T-helper 17 cell (primary cell): Measurements from ENCODE around the gene NODAL. TPM values are rescaled to one million over a fixed set of nuclear protein-coding genes. Genes with fewer than 3 reads are reported as not detected.

Source experiments
- ATAC-seq: fragments of 150-1000 bp; cut with Tn5 transposase; 2 replicates; pipeline ENCODE4 v1.10.0; 2021; ENCODE audit warnings: mild to moderate bottlenecking, moderate library complexity
- DNase-seq, 3 donors: peaks; one replicate each; pipeline versions ENCODE4 v3.0.0 to v3.0.0-alpha.2; 2020 to 2021
- H3K9me3 ChIP-seq: one replicate; pipeline ENCODE4 v1.7.0; 2013; ENCODE audit warnings: low read length, mild to moderate bottlenecking; ENCODE audit not compliant: control insufficient read depth, poor library complexity, severe bottlenecking
- H3K27ac Mint-ChIP-seq: one replicate; pipeline ENCODE4 v1.8.0; 2022; ENCODE audit warnings: mild to moderate bottlenecking, moderate library complexity, mixed read lengths
- H3K27me3 Mint-ChIP-seq: one replicate; pipeline ENCODE4 v1.8.0; 2022; ENCODE audit warnings: mixed read lengths
- H3K36me3 Mint-ChIP-seq: one replicate; pipeline ENCODE4 v1.8.0; 2022; ENCODE audit warnings: low read depth, mixed read lengths
- H3K4me1 Mint-ChIP-seq: one replicate; pipeline ENCODE4 v1.8.0; 2022; ENCODE audit warnings: mild to moderate bottlenecking, mixed read lengths
- H3K4me3 Mint-ChIP-seq: one replicate; pipeline ENCODE4 v1.8.0; 2022; ENCODE audit warnings: mild to moderate bottlenecking, moderate library complexity, mixed read lengths
- total RNA-seq, 4 donors: library from RNA in 2 of 4; stranded (reverse) in 2 of 4; gene quantifications; one replicate each; pipeline ENCODE4 v1.2.3 and lab custom pipeline; 2022 to 2026

Gene NODAL
- total RNA-seq, 2 donors from 2014 or later: not detected

GRCh38 chr10:70410608-70411007 is 30.9 kb downstream of the NODAL start:
- Mint-ChIP-seq H3K27me3 (no peaks in the 10 kb centered on the region), H3K4me1 (peaks cover 43% of the 10 kb centered on the region), H3K36me3 (peaks cover 2% of the 10 kb centered on the region), H3K4me3 (no peak overlapping the region), H3K27ac (peak overlapping the region; percentile 12)
- no peak for ATAC-seq
- no peak for DNase-seq
- no peaks in the 10 kb centered on the region for H3K9me3 ChIP-seq

DNA sequence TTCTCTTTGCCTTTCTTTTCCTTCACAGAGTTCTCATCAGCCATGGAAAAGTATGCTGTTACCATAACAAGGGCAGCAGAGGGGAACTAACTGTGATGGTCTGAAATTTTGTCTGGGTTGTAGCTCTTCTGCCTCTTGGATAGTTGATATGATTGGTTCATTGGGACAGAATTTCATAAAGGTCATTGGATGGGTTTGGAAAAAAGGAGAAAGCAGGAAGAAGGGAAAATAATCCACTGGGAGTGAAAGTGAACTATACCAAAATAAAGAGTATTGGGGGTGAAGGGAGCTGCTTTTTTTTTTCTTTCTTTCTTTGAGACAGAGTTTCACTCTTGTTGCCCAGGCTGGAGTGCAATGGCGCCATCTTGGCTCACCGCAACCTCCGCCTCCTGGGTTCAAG is 31.7 kb downstream of the NODAL start:
- Mint-ChIP-seq H3K4me3 (peak overlapping the region; percentile 0), H3K27ac (peak overlapping the region; percentile 12), H3K27me3 (no peaks in the 10 kb centered on the region), H3K4me1 (peaks cover 46% of the 10 kb centered on the region), H3K36me3 (peaks cover 2% of the 10 kb centered on the region)
- ATAC-seq: no peak
- no peak for DNase-seq
- no peaks in the 10 kb centered on the region for H3K9me3 ChIP-seq

GRCh38 chr10:70405037-70405824 is 36.2 kb downstream of the NODAL start:
- Mint-ChIP-seq H3K27ac (peak overlapping the region; percentile 97), H3K4me1 (peaks cover 38% of the 10 kb centered on the region), H3K4me3 (peak overlapping the region; percentile 98), H3K36me3 (peaks cover 5% of the 10 kb centered on the region), H3K27me3 (no peaks in the 10 kb centered on the region)
- H3K9me3 ChIP-seq: no peaks in the 10 kb centered on the region
- ATAC-seq (peak; percentile 33), DNase-seq (no peak)

GRCh38 chr10:70404787-70405036 is 36.8 kb downstream of the NODAL start:
- Mint-ChIP-seq H3K27ac (peak overlapping the region; percentile 97), H3K27me3 (no peaks in the 10 kb centered on the region), H3K36me3 (peaks cover 4% of the 10 kb centered on the region), H3K4me1 (peaks cover 37% of the 10 kb centered on the region), H3K4me3 (peak overlapping the region; percentile 98)
- H3K9me3 ChIP-seq: no peaks in the 10 kb centered on the region
- ATAC-seq (no peak), DNase-seq (no peak)

GRCh38 chr10:70404036-70404786 is 37.3 kb downstream of the NODAL start, which contains the start of gene EIF4EBP2:
Gene EIF4EBP2, plus strand, starts transcription at chr10:70404145. Its CDS starts 257 bp downstream, at chr10:70404402.
- Mint-ChIP-seq H3K27me3 (no peaks in the 10 kb centered on the region), H3K27ac (peak within 1 kb of the TSS; percentile 97), H3K36me3 (peaks cover 3% of the 10 kb centered on the region), H3K4me1 (peaks cover 34% of the 10 kb centered on the region), H3K4me3 (peak within 1 kb of the TSS; percentile 98)
- DNase-seq: peak; percentile 97 to 99 (median 99)
- peak; percentile 95 for ATAC-seq
- H3K9me3 ChIP-seq: no peaks in the 10 kb centered on the region

GRCh38 chr10:70403483-70404035 is 37.9 kb downstream of the NODAL start:
- ATAC-seq (no peak), DNase-seq (no peak)
- H3K27ac Mint-ChIP-seq: peak overlapping the region; percentile 97
- peak overlapping the region; percentile 98 for H3K4me3 Mint-ChIP-seq
- peaks cover 27% of the 10 kb centered on the region for H3K4me1 Mint-ChIP-seq
- no peaks in the 10 kb centered on the region for H3K27me3 Mint-ChIP-seq
- H3K36me3 Mint-ChIP-seq: peaks cover 3% of the 10 kb centered on the region
- H3K9me3 ChIP-seq: no peaks in the 10 kb centered on the region

DNA sequence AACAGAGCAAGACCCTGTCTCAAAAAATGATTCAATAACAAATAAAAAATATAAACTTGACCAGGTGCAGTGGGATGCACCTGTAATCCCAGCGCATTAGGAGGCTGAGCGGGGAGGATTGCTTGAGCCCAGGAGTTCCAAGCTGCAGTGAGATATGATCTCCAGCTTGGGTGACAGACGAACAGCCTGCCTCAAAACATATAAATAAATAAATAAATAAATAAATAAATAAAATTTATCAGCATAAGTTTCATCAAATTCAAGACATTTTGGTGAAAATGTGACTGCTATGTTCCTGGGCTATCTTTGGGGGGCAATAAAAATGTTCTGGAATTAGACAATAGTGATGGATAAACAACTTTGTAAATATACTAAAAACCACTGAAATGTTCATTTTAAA is 42.3 kb downstream of the NODAL start:
- Mint-ChIP-seq H3K36me3 (no peaks in the 10 kb centered on the region), H3K27ac (no peak overlapping the region), H3K27me3 (no peaks in the 10 kb centered on the region), H3K4me3 (no peak overlapping the region), H3K4me1 (peaks cover 3% of the 10 kb centered on the region)
- DNase-seq (no peak), ATAC-seq (no peak)
- no peaks in the 10 kb centered on the region for H3K9me3 ChIP-seq

DNA sequence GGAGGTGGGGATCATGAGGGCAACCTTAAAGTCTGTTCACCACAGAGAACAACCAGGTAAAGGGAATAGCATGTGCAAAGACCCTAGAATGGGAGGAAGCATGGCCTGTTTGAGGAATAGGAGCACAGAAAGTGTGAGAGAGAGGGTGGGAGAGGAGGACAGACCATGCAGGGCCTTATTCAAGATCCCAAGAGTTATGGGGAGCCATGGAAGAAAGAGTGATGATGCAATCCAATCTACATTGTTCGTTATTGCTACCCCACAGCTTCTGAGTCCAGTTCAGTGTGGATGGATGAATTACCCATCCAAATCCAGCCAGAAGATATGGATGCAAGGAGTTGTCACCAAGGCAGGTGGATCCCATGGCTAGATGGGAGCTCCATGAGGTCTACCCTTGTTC is 45.3 kb downstream of the NODAL start:
- Mint-ChIP-seq H3K4me1 (peaks cover 3% of the 10 kb centered on the region), H3K36me3 (peaks cover 5% of the 10 kb centered on the region), H3K4me3 (no peak overlapping the region), H3K27ac (no peak overlapping the region), H3K27me3 (peaks cover 9% of the 10 kb centered on the region)
- no peaks in the 10 kb centered on the region for H3K9me3 ChIP-seq
- no peak for ATAC-seq
- no peak for DNase-seq

- H3K36me3 Mint-ChIP-seq: peaks cover 5% of the 10 kb centered on the region
- ATAC-seq (no peak), DNase-seq (no peak)
- no peaks in the 10 kb centered on the region for H3K9me3 ChIP-seq
- peaks cover 5% of the 10 kb centered on the region for H3K4me1 Mint-ChIP-seq
- peaks cover 13% of the 10 kb centered on the region for H3K27me3 Mint-ChIP-seq
- H3K27ac Mint-ChIP-seq: no peak overlapping the region
- no peak overlapping the region for H3K4me3 Mint-ChIP-seq
Measured at GRCh38 chr10:70391654-70392053, 49.8 kb downstream of the NODAL start.

Other genes with a start within 250 kb of the NODAL start
- gene PPA1, start 208.3 kb downstream of the NODAL start, total RNA-seq: 10 to 100 TPM; 69.8 to 80.9 TPM
- not detected for gene NPFFR1, start 157.7 kb downstream of the NODAL start, total RNA-seq
- 1 to 10 TPM; 1.9 to 2.5 TPM for gene LRRC20, start 59.1 kb downstream of the NODAL start, total RNA-seq
- gene EIF4EBP2, start 37.5 kb downstream of the NODAL start, total RNA-seq: 10 to 100 TPM; 44.2 to 49.5 TPM
- under 1 TPM; 0.07 to 0.13 TPM for gene PALD1, start 37.1 kb upstream of the NODAL start, total RNA-seq
- 10 to 100 TPM; 16.5 to 18.0 TPM for gene PRF1, start 161.1 kb upstream of the NODAL start, total RNA-seq
- not detected for gene ADAMTS14, start 230.8 kb upstream of the NODAL start, total RNA-seq